Measurements from ENCODE around the gene CCDC112.

CCDC112 gene

GRCh38 chr5:115313632-115314031 lies 17.2 kb upstream of the CCDC112 start:
- no peak for DNase-seq

GRCh38 chr5:115313052-115313451 lies 16.6 kb upstream of the CCDC112 start:
- DNase-seq = no peak

DNA sequence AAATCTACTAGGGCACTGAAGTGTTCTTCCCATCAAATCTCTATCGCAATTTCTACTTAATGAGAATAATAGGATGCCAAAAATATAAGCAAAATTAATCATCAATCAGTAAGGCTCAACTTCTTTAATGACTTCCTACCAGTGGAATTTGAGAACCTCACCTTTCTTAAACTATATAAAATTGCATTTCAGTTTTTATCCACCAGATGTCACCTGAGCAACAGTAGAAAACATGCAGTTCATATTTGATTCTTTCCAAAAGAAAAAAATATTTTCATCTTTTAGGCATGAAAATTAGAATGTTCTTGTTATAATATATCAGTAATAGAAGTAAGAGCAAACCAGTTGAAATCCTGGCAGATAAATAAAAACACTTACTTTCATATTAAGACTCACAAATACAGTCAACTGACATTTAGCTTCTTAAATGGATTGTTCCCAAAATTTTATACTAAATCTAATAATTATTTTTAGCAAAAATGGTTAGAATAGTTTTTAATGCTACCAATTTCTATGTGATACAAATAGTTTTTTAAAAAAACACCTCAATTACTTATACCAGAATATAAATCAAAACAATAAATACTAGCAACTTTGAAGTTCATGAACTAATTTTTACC lies 13.4 kb upstream of the CCDC112 start:
- no peak for DNase-seq

GRCh38 chr5:115308815-115309214 lies 12.4 kb upstream of the CCDC112 start:
- DNase-seq = no peak

DNA sequence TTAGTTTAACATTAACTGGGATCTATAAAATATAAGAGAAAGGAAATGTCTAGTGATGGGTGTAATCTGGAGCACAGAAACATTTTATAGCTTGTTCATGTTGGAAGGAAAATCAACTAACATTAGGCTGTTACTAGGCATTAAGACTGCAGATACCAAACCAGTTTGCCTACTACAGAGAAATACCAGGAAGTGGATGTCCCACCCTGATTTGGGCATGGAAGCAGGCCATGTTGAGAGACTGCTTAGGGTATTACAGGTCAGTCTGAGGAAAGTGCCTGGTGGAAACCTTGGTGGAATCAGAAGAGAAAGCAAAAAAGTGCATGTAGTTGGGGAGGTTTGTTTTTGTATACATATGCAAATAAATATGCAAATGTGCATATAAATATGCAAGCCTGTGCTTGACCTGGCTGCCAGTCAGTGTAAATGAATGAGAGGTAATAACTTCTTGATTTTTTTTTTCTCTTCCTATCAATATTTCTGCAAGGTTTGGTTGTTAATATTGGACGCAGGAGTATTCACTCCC lies 9.6 kb upstream of the CCDC112 start:
- DNase-seq = no peak

- DNase-seq = no peak
Measured at GRCh38 chr5:115304496-115304895, 8.0 kb upstream of the CCDC112 start.

DNA sequence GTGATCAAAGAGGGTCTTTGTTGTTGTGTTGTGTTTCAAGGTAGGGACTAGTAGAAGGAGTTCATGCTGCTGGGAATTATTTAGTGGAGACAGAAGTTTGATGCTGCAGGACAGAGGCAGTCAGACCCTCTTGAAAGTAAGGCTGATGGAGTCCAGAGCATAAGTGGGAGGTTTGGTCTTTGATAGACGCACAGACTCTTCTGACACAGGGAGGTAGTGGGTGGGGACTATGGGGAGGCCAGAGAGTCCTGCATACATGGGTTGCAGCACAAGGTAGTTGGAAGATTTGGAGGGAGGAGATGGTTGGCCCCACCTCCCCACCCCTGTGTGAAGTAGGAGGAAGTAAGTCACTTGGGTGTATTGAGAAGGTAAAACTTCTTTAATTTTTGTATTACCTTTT lies 2.4 kb upstream of the CCDC112 start:
- peak in 1 of 4 experiments; percentile 0 for DNase-seq

GRCh38 chr5:115297031-115297430 lies 577 bp upstream of the CCDC112 start:
- no peak for DNase-seq

DNA sequence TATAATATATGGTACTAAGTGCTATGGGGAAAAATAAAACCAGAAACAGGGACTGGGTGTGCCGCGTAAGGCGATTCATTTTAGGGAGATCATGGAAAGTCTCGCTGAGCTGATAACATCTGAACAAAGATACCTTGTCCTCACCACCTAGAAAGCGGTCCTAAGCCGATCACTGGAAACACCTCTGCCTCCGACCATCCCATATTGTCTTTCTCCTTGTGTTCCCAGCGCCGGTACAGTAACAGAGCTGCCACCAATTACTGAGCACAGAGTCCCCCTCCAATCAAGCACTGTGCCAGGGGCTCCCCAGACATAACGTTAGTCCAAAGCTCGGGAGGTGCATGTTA lies 704 bp downstream of the CCDC112 start:
- no peak for DNase-seq

DNA sequence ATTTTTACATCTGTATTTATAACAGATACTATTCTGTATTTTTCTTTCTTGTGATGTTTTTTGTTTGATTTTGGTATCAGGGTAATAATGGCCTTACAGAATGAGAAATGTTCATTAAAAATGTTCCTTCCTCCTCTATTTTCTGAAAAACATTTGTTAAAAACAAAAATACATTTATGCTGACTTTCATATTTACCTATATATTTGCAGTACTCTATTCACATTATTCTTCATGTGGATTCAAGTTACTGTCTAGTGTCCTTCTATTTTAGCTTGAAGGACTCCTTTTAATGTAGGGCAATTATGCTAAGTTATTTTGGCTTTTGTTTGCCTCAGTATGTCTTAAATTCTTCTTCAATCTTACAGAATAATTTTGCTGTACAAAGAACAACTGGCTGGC lies 5.1 kb downstream of the CCDC112 start:
- DNase-seq = no peak

- DNase-seq = no peak
Measured at GRCh38 chr5:115289104-115289503, 7.3 kb downstream of the CCDC112 start.

DNA sequence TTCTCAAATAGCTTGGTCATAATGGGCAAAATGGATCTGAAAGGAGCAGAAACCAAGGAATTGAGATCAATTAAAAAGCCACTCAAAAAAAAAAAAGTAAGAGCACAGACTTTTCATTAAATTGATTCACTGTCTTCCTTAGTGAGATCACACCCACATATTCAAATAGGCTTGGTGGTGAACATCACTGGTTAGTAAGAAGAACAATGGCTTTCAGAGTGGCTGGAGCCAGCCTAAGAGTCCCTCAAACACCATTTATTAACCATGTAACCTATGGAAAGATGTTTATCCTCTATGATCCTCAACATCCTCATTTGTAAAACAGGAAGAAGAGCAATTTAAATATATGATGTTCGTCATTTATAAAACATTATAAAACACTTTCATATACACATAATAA lies 12.4 kb downstream of the CCDC112 start:
- DNase-seq = no peak

GRCh38 chr5:115282131-115282530 lies 14.3 kb downstream of the CCDC112 start:
- no peak for DNase-seq

DNA sequence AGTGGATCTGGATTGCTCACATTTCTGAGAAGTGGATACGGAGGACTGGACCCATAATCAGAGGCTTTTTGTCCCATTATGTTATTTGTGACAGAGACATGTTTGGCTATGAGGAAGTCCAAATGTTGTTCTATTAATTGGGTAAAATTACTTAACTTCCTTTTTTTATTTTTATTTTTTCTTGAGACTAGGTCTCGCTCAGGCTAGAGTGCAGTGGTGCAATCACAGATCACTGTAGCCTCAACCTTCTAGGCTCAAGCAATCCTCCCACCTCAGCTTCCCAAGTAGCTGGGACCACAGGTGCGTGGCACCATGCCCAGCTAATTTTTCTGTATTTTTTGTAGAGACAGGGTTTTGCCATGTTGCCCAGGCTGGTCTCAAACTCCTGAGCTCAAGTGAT lies 21.9 kb downstream of the CCDC112 start:
- DNase-seq = no peak

GRCh38 chr5:115272297-115272958 lies 24.0 kb downstream of the CCDC112 start:
- no peak for DNase-seq

DNA sequence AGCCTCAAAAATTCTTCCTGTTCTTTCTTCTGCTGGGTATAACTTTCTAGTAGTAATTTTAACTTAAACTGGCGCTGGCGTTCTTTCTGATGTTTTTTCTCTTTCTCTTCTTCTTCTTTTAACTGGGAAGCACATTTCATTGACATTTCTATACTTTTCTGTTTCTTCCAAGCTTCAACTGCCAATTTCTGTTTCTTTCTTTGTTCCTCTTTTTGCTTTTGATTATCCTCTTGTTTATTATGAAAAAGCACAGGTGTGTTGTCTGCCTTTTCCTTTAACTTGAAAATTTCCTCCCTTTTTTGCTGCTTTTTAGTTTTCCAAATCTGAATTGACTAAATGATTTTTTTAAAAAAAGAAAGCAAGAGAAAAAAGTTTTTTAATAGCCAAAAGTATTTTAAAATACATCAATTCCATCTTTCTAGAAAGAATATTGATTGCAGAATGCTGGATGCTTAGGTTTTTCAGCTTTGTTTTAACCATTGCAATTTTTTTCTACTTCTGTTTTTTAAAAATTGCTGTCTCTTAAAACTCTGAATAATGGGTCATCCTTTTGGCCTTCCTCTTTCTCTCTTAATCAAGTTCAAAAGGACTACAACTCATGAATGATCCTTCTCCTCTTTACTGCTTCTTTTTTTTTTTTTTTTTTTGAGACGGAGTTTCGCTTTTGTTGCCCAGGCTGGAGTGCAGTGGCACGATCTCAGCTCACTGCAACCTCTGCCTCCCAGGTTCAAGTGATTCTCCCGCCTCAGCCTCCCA lies 25.0 kb downstream of the CCDC112 start:
- DNase-seq = no peak

DNA sequence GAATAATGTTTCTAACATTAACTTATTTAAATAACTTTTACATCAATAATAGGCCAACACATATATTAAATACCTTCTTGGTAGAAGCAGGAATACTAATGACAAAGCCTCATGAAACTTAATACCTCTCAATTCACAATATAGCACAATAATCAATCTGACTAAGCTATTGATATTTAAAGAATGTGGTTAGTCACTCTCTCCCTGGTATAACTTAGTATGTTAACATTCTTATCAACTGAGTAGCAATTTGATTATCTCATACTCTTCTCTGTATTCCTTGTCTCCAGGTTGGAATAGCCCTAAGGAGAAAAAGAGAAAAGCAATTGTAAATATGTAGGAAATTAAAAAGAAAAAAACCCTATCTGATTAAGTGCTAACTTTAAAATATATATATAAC lies 28.8 kb downstream of the CCDC112 start:
- no peak for DNase-seq

DNA sequence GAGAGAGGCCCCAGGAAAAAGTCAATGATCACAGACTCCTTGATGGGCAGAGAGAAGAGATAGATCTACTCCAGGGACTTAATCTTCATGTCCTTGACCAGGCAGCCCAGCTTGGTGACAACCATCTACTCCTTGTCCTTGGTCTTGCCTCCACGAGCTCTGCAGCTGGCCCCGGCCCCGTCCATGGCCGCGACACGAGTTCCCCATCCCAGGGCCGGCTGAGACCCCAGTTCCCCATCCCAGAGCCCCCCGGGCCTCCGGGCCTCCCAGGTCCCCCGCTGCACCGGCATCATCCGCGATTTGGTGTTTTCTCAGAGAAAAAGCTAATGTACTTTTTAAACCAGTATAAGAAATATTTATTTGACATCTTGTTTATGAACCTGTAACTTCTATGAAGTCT lies 31.2 kb downstream of the CCDC112 start:
- DNase-seq = no peak

DNA sequence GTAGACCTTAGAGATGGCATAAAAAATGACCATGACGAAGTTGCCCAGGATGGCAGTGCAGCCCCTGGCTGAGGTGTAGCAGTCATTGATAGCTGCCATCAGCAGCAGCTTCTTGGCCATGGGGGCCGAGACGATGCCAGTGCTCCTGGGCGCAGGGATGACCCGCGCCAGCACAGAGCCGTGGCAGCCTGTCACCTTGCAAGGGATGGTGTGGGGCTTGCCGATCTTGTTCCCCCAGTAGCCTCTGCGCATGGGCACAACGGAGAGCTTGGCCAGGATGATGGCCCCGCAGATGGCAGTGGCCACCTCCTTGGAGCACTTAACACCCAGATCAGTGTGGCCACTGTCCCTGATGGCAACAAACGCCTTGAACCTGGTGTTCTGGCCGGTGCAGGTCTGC lies 31.7 kb downstream of the CCDC112 start:
- no peak for DNase-seq

DNA sequence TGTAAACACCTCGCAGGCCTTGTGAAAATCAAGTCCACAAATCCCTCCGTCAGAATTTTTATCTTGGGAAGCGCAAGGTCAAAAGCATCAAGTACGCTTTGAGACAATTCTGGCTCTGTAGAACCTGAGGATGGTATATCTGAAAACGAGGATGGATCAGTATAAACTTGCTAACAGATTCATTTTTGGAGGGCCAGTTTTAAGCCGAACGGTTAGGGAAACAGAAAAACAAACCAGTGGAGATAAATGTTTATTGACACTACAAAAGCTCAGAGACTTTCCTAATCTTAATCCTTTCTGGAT lies 33.4 kb downstream of the CCDC112 start:
- no peak for DNase-seq

GRCh38 chr5:115262321-115263077 lies 34.0 kb downstream of the CCDC112 start, which contains the start of gene PGGT1B:
TSS of gene PGGT1B (minus strand) at chr5:115262877. CDS start at chr5:115262851, 26 bp downstream.
- DNase-seq = peak; percentile 47 to 58 (median 50)

DNA sequence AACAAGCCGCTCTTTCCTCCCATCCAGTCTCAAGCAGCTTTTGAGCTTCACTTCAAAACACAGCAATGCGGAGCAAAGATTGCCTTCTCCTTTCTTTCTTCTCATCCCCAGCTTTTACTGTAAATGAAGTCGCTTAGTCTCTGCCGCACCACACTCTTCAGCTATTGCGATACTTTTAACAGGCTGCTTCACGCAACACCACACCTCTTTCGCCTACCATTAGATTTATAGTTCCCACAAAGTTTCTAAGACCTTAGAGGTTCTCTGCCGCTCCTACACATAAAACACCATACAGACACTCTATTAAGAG lies 34.5 kb downstream of the CCDC112 start:
- no peak for DNase-seq

- DNase-seq = no peak
Measured at GRCh38 chr5:115260248-115260647, 36.2 kb downstream of the CCDC112 start.

- no peak for DNase-seq
Measured at GRCh38 chr5:115257981-115258380, 38.5 kb downstream of the CCDC112 start.

Measured in activated CD4-positive, CD25-positive, alpha-beta regulatory T cell (primary cell).